ENCODE measurements around the gene TEFM. TPM values are rescaled to one million over a fixed set of nuclear protein-coding genes. Genes with fewer than 3 reads are reported as not detected.
"Not testable (repeated sequence)": the region's sequence is repeated elsewhere in the genome, so short reads cannot be mapped to it uniquely, and the experiment has no call there.

TEFM gene
- total RNA-seq, 1 donor from 2014 or later = 9.8 TPM

GRCh38 chr17:30930495-30930894 is 24.5 kb upstream of the TEFM start:
- Mint-ChIP-seq H3K27me3 (ENCODE audit: unreplicated experiment) (peaks cover 5% of the 10 kb centered on the region), H3K27ac (ENCODE audit: unreplicated experiment) (no peak overlapping the region), H3K4me1 (ENCODE audit: unreplicated experiment) (no peaks in the 10 kb centered on the region), H3K9me3 (ENCODE audit: unreplicated experiment) (no peaks in the 10 kb centered on the region), H3K36me3 (ENCODE audit: unreplicated experiment) (no peaks in the 10 kb centered on the region), H3K4me3 (ENCODE audit: unreplicated experiment) (no peak overlapping the region)
- DNase-seq (ENCODE audit: extremely low spot score, unreplicated experiment) = no peak
- TF ChIP-seq CTCF (IDR thresholded peaks at IDR 0.05) = no peak

GRCh38 chr17:30929861-30930260 is 23.8 kb upstream of the TEFM start:
- DNase-seq (ENCODE audit: extremely low spot score, unreplicated experiment); H3K4me3 Mint-ChIP-seq (ENCODE audit: unreplicated experiment): not testable (repeated sequence)

GRCh38 chr17:30929081-30929633 is 23.1 kb upstream of the TEFM start:
- peaks cover 12% of the 10 kb centered on the region for H3K27me3 Mint-ChIP-seq (ENCODE audit: unreplicated experiment)

More at GRCh38 chr17:30929861-30930260, 23.8 kb upstream of the TEFM start:
- not testable (repeated sequence) for H3K27me3 Mint-ChIP-seq (ENCODE audit: unreplicated experiment); H3K36me3 Mint-ChIP-seq (ENCODE audit: unreplicated experiment); H3K4me1 Mint-ChIP-seq (ENCODE audit: unreplicated experiment); H3K9me3 Mint-ChIP-seq (ENCODE audit: unreplicated experiment); H3K27ac Mint-ChIP-seq (ENCODE audit: unreplicated experiment)

GRCh38 chr17:30928584-30928983 is 22.5 kb upstream of the TEFM start:
- H3K36me3 Mint-ChIP-seq (ENCODE audit: unreplicated experiment) = no peaks in the 10 kb centered on the region
- H3K27ac Mint-ChIP-seq (ENCODE audit: unreplicated experiment) = no peak overlapping the region
- no peak overlapping the region for H3K4me3 Mint-ChIP-seq (ENCODE audit: unreplicated experiment)
- no peaks in the 10 kb centered on the region for H3K4me1 Mint-ChIP-seq (ENCODE audit: unreplicated experiment)
- DNase-seq (ENCODE audit: extremely low spot score, unreplicated experiment) = no peak
- H3K27me3 Mint-ChIP-seq (ENCODE audit: unreplicated experiment) = peaks cover 17% of the 10 kb centered on the region
- TF ChIP-seq CTCF (IDR thresholded peaks at IDR 0.05) = no peak
- H3K9me3 Mint-ChIP-seq (ENCODE audit: unreplicated experiment) = no peaks in the 10 kb centered on the region

More at GRCh38 chr17:30929081-30929633, 23.1 kb upstream of the TEFM start:
- Mint-ChIP-seq H3K4me3 (ENCODE audit: unreplicated experiment) (no peak overlapping the region), H3K4me1 (ENCODE audit: unreplicated experiment) (no peaks in the 10 kb centered on the region), H3K9me3 (ENCODE audit: unreplicated experiment) (no peaks in the 10 kb centered on the region), H3K36me3 (ENCODE audit: unreplicated experiment) (no peaks in the 10 kb centered on the region), H3K27ac (ENCODE audit: unreplicated experiment) (no peak overlapping the region)
- no peak for TF ChIP-seq CTCF (IDR thresholded peaks at IDR 0.05)
- no peak for DNase-seq (ENCODE audit: extremely low spot score, unreplicated experiment)

GRCh38 chr17:30927756-30928155 is 21.7 kb upstream of the TEFM start:
- Mint-ChIP-seq H3K9me3 (ENCODE audit: unreplicated experiment) (no peaks in the 10 kb centered on the region), H3K4me3 (ENCODE audit: unreplicated experiment) (no peak overlapping the region), H3K27me3 (ENCODE audit: unreplicated experiment) (peaks cover 21% of the 10 kb centered on the region), H3K27ac (ENCODE audit: unreplicated experiment) (no peak overlapping the region), H3K36me3 (ENCODE audit: unreplicated experiment) (peaks cover 1% of the 10 kb centered on the region), H3K4me1 (ENCODE audit: unreplicated experiment) (peaks cover 2% of the 10 kb centered on the region)
- no peak for TF ChIP-seq CTCF (IDR thresholded peaks at IDR 0.05)
- DNase-seq (ENCODE audit: extremely low spot score, unreplicated experiment) = no peak

GRCh38 chr17:30926516-30926915 is 20.5 kb upstream of the TEFM start:
- H3K36me3 Mint-ChIP-seq (ENCODE audit: unreplicated experiment) = peaks cover 1% of the 10 kb centered on the region
- no peak overlapping the region for H3K4me3 Mint-ChIP-seq (ENCODE audit: unreplicated experiment)
- no peak for TF ChIP-seq CTCF (IDR thresholded peaks at IDR 0.05)
- H3K9me3 Mint-ChIP-seq (ENCODE audit: unreplicated experiment) = no peaks in the 10 kb centered on the region
- peaks cover 25% of the 10 kb centered on the region for H3K27me3 Mint-ChIP-seq (ENCODE audit: unreplicated experiment)
- peaks cover 8% of the 10 kb centered on the region for H3K4me1 Mint-ChIP-seq (ENCODE audit: unreplicated experiment)
- DNase-seq (ENCODE audit: extremely low spot score, unreplicated experiment) = no peak
- no peak overlapping the region for H3K27ac Mint-ChIP-seq (ENCODE audit: unreplicated experiment)
